DND-41 (cell line): ENCODE measurements around the gene KCNJ6.

Experiments
- EZH2 ChIP-seq: IDR thresholded peaks from 3 replicates; pipeline ENCODE4 v1.6.1; 2012; ENCODE audit warnings: borderline replicate concordance, low read depth, mild to moderate bottlenecking, moderate library complexity, low read length, inconsistent platforms; ENCODE audit not compliant: severe bottlenecking
- TF ChIP-seq, protein P1 (sequence below): IDR thresholded peaks from 2 replicates; pipeline ENCODE4 v1.5.1; 2012; ENCODE audit warnings: borderline replicate concordance, low read length, moderate library complexity, mild to moderate bottlenecking; ENCODE audit not compliant: poor library complexity, severe bottlenecking; ENCODE audit errors: extremely low read depth

GRCh38 chr21:37877888-37878684 lies 38.2 kb downstream of the KCNJ6 start:
- TF ChIP-seq, protein P1, sequence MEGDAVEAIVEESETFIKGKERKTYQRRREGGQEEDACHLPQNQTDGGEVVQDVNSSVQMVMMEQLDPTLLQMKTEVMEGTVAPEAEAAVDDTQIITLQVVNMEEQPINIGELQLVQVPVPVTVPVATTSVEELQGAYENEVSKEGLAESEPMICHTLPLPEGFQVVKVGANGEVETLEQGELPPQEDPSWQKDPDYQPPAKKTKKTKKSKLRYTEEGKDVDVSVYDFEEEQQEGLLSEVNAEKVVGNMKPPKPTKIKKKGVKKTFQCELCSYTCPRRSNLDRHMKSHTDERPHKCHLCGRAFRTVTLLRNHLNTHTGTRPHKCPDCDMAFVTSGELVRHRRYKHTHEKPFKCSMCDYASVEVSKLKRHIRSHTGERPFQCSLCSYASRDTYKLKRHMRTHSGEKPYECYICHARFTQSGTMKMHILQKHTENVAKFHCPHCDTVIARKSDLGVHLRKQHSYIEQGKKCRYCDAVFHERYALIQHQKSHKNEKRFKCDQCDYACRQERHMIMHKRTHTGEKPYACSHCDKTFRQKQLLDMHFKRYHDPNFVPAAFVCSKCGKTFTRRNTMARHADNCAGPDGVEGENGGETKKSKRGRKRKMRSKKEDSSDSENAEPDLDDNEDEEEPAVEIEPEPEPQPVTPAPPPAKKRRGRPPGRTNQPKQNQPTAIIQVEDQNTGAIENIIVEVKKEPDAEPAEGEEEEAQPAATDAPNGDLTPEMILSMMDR = no peak
- TF ChIP-seq EZH2 = no peak
